IMR-90 (cell line): Measurements from ENCODE around the gene MDP1. TPM values are rescaled to one million over a fixed set of nuclear protein-coding genes. Genes with fewer than 3 reads are reported as not detected.

Experiments
- ATAC-seq: fragments of 200-7000 bp; cut with Tn5 transposase; 2 replicates; pipeline ENCODE4 v1.9.1; 2020; ENCODE audit warnings: low read depth, mild to moderate bottlenecking, moderate library complexity
- BruUV-seq: library from RNA; stranded (reverse); fragments of 400-500 nt; replicated peaks from 2 replicates; lab custom pipeline; 2021; lab: Mats Ljungman, UMichigan
- CTCF ChIA-PET: fragments of 300-600 bp; formaldehyde crosslinking; extraction: SDS; loops from one replicate; lab custom pipeline; 2021; ENCODE audit warnings: antibody characterized with exemption; lab: Yijun Ruan, JAX
- POLR2A ChIA-PET: fragments of 300-600 bp; sonication (Branson Sonifier 250); formaldehyde crosslinking; loops from one replicate; lab custom pipeline; 2022; ENCODE audit warnings: antibody characterized with exemption; ENCODE audit not compliant: unreplicated experiment; lab: Charles Lee
- DNase-seq: peaks from one replicate; pipeline ENCODE4 v3.0.0; 2013
- H2AFZ ChIP-seq: replicated peaks from 2 replicates; pipeline ENCODE3; 2013; ENCODE audit warnings: low read length, mild to moderate bottlenecking; ENCODE audit not compliant: poor library complexity
- H2AK5ac ChIP-seq: 2 replicates; pipeline ENCODE4 v1.6.1; 2013; ENCODE audit warnings: low read depth, low read length, inconsistent platforms
- H2AK9ac ChIP-seq: replicated peaks from 2 replicates; pipeline ENCODE3; 2013; ENCODE audit warnings: mild to moderate bottlenecking, low read depth, low read length, moderate library complexity; ENCODE audit not compliant: poor library complexity
- H2BK120ac ChIP-seq: 2 replicates; pipeline ENCODE4 v1.6.1; 2013; ENCODE audit warnings: low read depth, low read length, inconsistent platforms
- H2BK15ac ChIP-seq: 3 replicates; pipeline ENCODE4 v1.6.1; 2013; ENCODE audit warnings: low read depth, low read length, inconsistent platforms
- H2BK20ac ChIP-seq: 2 replicates; pipeline ENCODE4 v1.6.1; 2013; ENCODE audit warnings: low read depth, mild to moderate bottlenecking, inconsistent platforms, low read length, moderate library complexity
- H2BK5ac ChIP-seq: 2 replicates; pipeline ENCODE4 v1.6.1; 2013; ENCODE audit warnings: mild to moderate bottlenecking, low read depth, low read length, inconsistent platforms; ENCODE audit not compliant: poor library complexity, severe bottlenecking
- H3K14ac ChIP-seq: replicated peaks from 2 replicates; pipeline ENCODE4 v1.6.1; 2013; ENCODE audit warnings: low read depth, low read length, inconsistent platforms
- H3K18ac ChIP-seq: 2 replicates; pipeline ENCODE4 v1.6.1; 2013; ENCODE audit warnings: low read depth, low read length, control low read depth
- H3K23ac ChIP-seq: 2 replicates; pipeline ENCODE4 v1.6.1; 2013; ENCODE audit warnings: low read depth, low read length, inconsistent platforms
- H3K27ac ChIP-seq: 2 replicates; pipeline ENCODE4 v1.5.1; 2013; ENCODE audit warnings: mild to moderate bottlenecking, control low read depth, low read length; ENCODE audit not compliant: insufficient read depth
- H3K27me3 ChIP-seq: 2 replicates; pipeline ENCODE4 v1.6.1; 2013; ENCODE audit warnings: low read length; ENCODE audit not compliant: control insufficient read depth, insufficient read depth
- H3K36me3 ChIP-seq: 2 replicates; pipeline ENCODE4 v1.6.1; 2013; ENCODE audit warnings: low read length, mixed read lengths; ENCODE audit not compliant: control insufficient read depth, insufficient read depth
- H3K4ac ChIP-seq: 2 replicates; pipeline ENCODE4 v1.6.1; 2013; ENCODE audit warnings: low read depth, low read length, inconsistent platforms
- H3K4me1 ChIP-seq: 2 replicates; pipeline ENCODE4 v1.6.1; 2013; ENCODE audit warnings: low read length, mixed read lengths; ENCODE audit not compliant: control insufficient read depth, insufficient read depth
- H3K4me2 ChIP-seq: 2 replicates; pipeline ENCODE4 v1.6.1; 2013; ENCODE audit warnings: low read depth, mild to moderate bottlenecking, control low read depth, low read length, moderate library complexity
- H3K4me3 ChIP-seq: 2 replicates; pipeline ENCODE4 v1.5.1; 2013; ENCODE audit warnings: low read depth, mild to moderate bottlenecking, control low read depth, low read length, moderate library complexity; ENCODE audit not compliant: insufficient read depth
- H3K56ac ChIP-seq: 2 replicates; pipeline ENCODE4 v1.6.1; 2013; ENCODE audit warnings: low read length, inconsistent platforms; ENCODE audit not compliant: insufficient read depth; ENCODE audit errors: extremely low read depth
- H3K79me1 ChIP-seq, 2 experiments: 2 replicates each; pipeline ENCODE4 v1.6.1; 2013; ENCODE audit warnings: low read length in 2 of 2, inconsistent platforms in 1 of 2, low read depth in 1 of 2
- H3K9ac ChIP-seq: 2 replicates; pipeline ENCODE4 v1.6.1; 2013; ENCODE audit warnings: low read depth, low read length, control low read depth
- H3K9me1 ChIP-seq: 2 replicates; pipeline ENCODE4 v1.6.1; 2013; ENCODE audit warnings: low read length, inconsistent platforms; ENCODE audit not compliant: insufficient read depth
- H3K9me3 ChIP-seq: 2 replicates; pipeline ENCODE4 v1.6.1; 2013; ENCODE audit warnings: low read length; ENCODE audit not compliant: control insufficient read depth, insufficient read depth
- H4K20me1 ChIP-seq: 2 replicates; pipeline ENCODE4 v1.6.1; 2013; ENCODE audit warnings: low read length, inconsistent platforms; ENCODE audit not compliant: insufficient read depth
- H4K5ac ChIP-seq: 2 replicates; pipeline ENCODE4 v1.6.1; 2013; ENCODE audit warnings: mild to moderate bottlenecking, low read depth, low read length, control low read depth
- H4K8ac ChIP-seq, 2 experiments: 2 replicates each; pipeline ENCODE4 v1.6.1; 2013; ENCODE audit warnings: low read depth in 2 of 2, low read length in 2 of 2, control low read depth in 1 of 2, inconsistent platforms in 1 of 2
- H4K91ac ChIP-seq: 2 replicates; pipeline ENCODE4 v1.6.1; 2013; ENCODE audit warnings: low read depth, low read length, inconsistent platforms; ENCODE audit not compliant: insufficient read depth
- BHLHE40 ChIP-seq: fragments of 150-350 bp; IDR thresholded peaks from 2 replicates; pipeline ENCODE4 v1.6.1; 2016; ENCODE audit warnings: mild to moderate bottlenecking, low read depth, low read length
- CEBPB ChIP-seq: IDR thresholded peaks from 2 replicates; pipeline ENCODE4 v1.6.1; 2012; ENCODE audit warnings: low read depth, low read length, improper control_type of control experiment
- CHD1 ChIP-seq: IDR thresholded peaks from 2 replicates; pipeline ENCODE4 v1.6.1; 2012; ENCODE audit warnings: low read depth, low read length, improper control_type of control experiment
- ELK1 ChIP-seq: fragments of 150-350 bp; IDR thresholded peaks from 2 replicates; pipeline ENCODE4 v1.6.1; 2016; ENCODE audit warnings: low read depth, mild to moderate bottlenecking, low read length, moderate library complexity, borderline replicate concordance
- FOS ChIP-seq: fragments of 150-350 bp; IDR thresholded peaks from 2 replicates; pipeline ENCODE4 v1.6.1; 2016; ENCODE audit warnings: low read depth, low read length
- MAFK ChIP-seq: IDR thresholded peaks from 2 replicates; pipeline ENCODE4 v1.6.1; 2012; ENCODE audit warnings: low read depth, low read length, improper control_type of control experiment
- MAZ ChIP-seq: IDR thresholded peaks from 2 replicates; pipeline ENCODE4 v1.6.1; 2012; ENCODE audit warnings: low read depth, mild to moderate bottlenecking, low read length, improper control_type of control experiment, moderate library complexity, borderline replicate concordance
- MXI1 ChIP-seq: IDR thresholded peaks from 2 replicates; pipeline ENCODE4 v1.6.1; 2012; ENCODE audit warnings: low read depth, mild to moderate bottlenecking, low read length, moderate library complexity, borderline replicate concordance
- NFE2L2 ChIP-seq: fragments of 150-350 bp; IDR thresholded peaks from 2 replicates; pipeline ENCODE4 v1.6.1; 2016; ENCODE audit warnings: low read depth, mild to moderate bottlenecking, low read length
- POLR2A ChIP-seq: IDR thresholded peaks from 2 replicates; pipeline ENCODE4 v1.6.1; 2012; ENCODE audit warnings: mild to moderate bottlenecking, low read depth, low read length
- RAD21 ChIP-seq: IDR thresholded peaks from 2 replicates; pipeline ENCODE4 v1.6.1; 2012; ENCODE audit warnings: low read length, improper control_type of control experiment
- RCOR1 ChIP-seq: IDR thresholded peaks from 2 replicates; pipeline ENCODE4 v1.6.1; 2012; ENCODE audit warnings: mild to moderate bottlenecking, low read length, improper control_type of control experiment; ENCODE audit not compliant: insufficient replicate concordance
- RFX5 ChIP-seq: IDR thresholded peaks from 2 replicates; pipeline ENCODE4 v1.8.0; 2012; ENCODE audit warnings: low read depth, mild to moderate bottlenecking, low read length, moderate library complexity
- SMC3 ChIP-seq: fragments of 150-350 bp; IDR thresholded peaks from 2 replicates; pipeline ENCODE4 v1.6.1; 2016; ENCODE audit warnings: low read depth, mild to moderate bottlenecking, antibody characterized with exemption, low read length, moderate library complexity
- WGBS, 2 experiments: methylation state at CpG; one replicate each; pipeline versions ENCODE4 v1.1.5 to v1.1.7; 2013; ENCODE audit warnings: missing lambda C conversion rate in 2 of 2; ENCODE audit not compliant: insufficient read length in 1 of 2; ENCODE audit errors: extremely low coverage in 2 of 2; 5-methylcytosine and 5-hydroxymethylcytosine counted together
- dilution Hi-C: fragments of 300-500 bp; cut with HindIII; formaldehyde crosslinking; loops from one replicate; pipeline ENCODE4 v1.14.3; 2018; ENCODE audit warnings: low sequenced_read_pairs; ENCODE audit not compliant: unreplicated experiment
- in situ Hi-C: fragments of 300-500 bp; cut with MboI; formaldehyde crosslinking; loops from 3 replicates; pipeline ENCODE4 v1.14.3; 2019; ENCODE audit warnings: low sequenced_read_pairs, inconsistent platforms, mixed read lengths
- intact Hi-C: fragments of 100-400 bp; cut with micrococcal nuclease; formaldehyde crosslinking; loops from 2 replicates; pipeline ENCODE4 v1.10.0; 2022
- polyA plus RNA-seq, 3 experiments: library from polyadenylated mRNA; depleted of rRNA; stranded (reverse); fragments of >200 nt; gene quantifications; 2 replicates each; pipeline ENCODE4 v1.2.3, GENCODE V29; 2012; ENCODE audit warnings: low replicate concordance in 1 of 3
- total RNA-seq: library from RNA; depleted of rRNA; stranded (reverse); fragments of >200 nt; gene quantifications from 2 replicates; pipeline ENCODE4 v1.2.3, GENCODE V29; 2012
- TF ChIP-seq, protein P1 (sequence below): fragments of 150-350 bp; IDR thresholded peaks from 2 replicates; pipeline ENCODE4 v1.6.1; 2017; ENCODE audit warnings: mild to moderate bottlenecking, antibody characterized with exemption, low read length, low read depth

MDP1 gene
- total and polyA plus RNA-seq, 2 of the 4 experiments (the other 2 are of a cell fraction) = 15.1 to 17.8 TPM

GRCh38 chr14:24252289-24253124 lies 36.6 kb upstream of the MDP1 start:
- peak overlapping the region; percentile 53; the same call in 1 of the 2 replicates for H4K5ac ChIP-seq
- WGBS, 2 experiments = 80% methylated on average over 1 of the region's 11 CpGs; no CpG with 5 or more reads in 1 of the 2 experiments
- no peak overlapping the region for H3K56ac ChIP-seq
- no peak for DNase-seq
- intact Hi-C loops = no loop called here
- no peaks in the 10 kb centered on the region for H3K9me3 ChIP-seq
- H3K79me1 ChIP-seq = no peaks in the 10 kb centered on the region
- dilution Hi-C loops = no loop called here
- in situ Hi-C loops = no loop called here
- peak overlapping the region; percentile 45; the same call in 1 of the 2 replicates for H3K23ac ChIP-seq
- H2BK5ac ChIP-seq = peak overlapping the region; percentile 78
- H3K27ac ChIP-seq = peak overlapping the region; percentile 11
- H2AFZ ChIP-seq = peak overlapping the region; percentile 70
- ATAC-seq = no peak
- no TSS peak for BruUV-seq
- no peak overlapping the region for H3K4me3 ChIP-seq
- peak overlapping the region; percentile 61 for H3K14ac ChIP-seq
- no peaks in the 10 kb centered on the region for H4K20me1 ChIP-seq
- H2BK15ac ChIP-seq = peak overlapping the region; percentile 72; the same call in 2 of the 3 replicates
- no peak overlapping the region for H3K9ac ChIP-seq
- peak overlapping the region; percentile 91 for H2AK9ac ChIP-seq
- H3K18ac ChIP-seq = peak overlapping the region; percentile 50; the same call in 1 of the 2 replicates
- H2BK120ac ChIP-seq = peak overlapping the region; percentile 80
- H2BK20ac ChIP-seq = peak overlapping the region; percentile 81
- H3K4me1 ChIP-seq = peaks cover 13% of the 10 kb centered on the region
- peak overlapping the region; percentile 83 for H2AK5ac ChIP-seq
- ChIA-PET CTCF (interaction anchor here (1.1 to 2.5 kb wide), 2 partner anchors 9 to 18 kb away, joined by 4 to 10 read pairs; partner anchors contain the start of genes RABGGTA and TINF2), POLR2A (interaction anchor here (2.5 kb wide), 1 partner anchor 10 kb away, joined by 7 read pairs; the partner anchor contains the start of gene TINF2)
- no peaks in the 10 kb centered on the region for H3K27me3 ChIP-seq
- peak overlapping the region; percentile 62 to 82; a peak in 3 of 4 replicates for H4K8ac ChIP-seq
- no peak overlapping the region for H3K4me2 ChIP-seq
- peak overlapping the region; percentile 85 for H4K91ac ChIP-seq
- H3K4ac ChIP-seq = peak overlapping the region; percentile 82
- peaks cover 25% of the 10 kb centered on the region for H3K9me1 ChIP-seq
- H3K36me3 ChIP-seq = peaks cover 2% of the 10 kb centered on the region; the same call in 1 of the 2 replicates
- TF ChIP-seq POLR2A (no peak), RCOR1 (no peak), SMC3 (no peak), RFX5 (no peak), FOS (no peak), MAFK (no peak), ELK1 (no peak), RAD21 (no peak), NFE2L2 (no peak), MAZ (no peak), BHLHE40 (no peak), CEBPB (no peak), MXI1 (no peak), CHD1 (no peak)
- TF ChIP-seq, protein P1, sequence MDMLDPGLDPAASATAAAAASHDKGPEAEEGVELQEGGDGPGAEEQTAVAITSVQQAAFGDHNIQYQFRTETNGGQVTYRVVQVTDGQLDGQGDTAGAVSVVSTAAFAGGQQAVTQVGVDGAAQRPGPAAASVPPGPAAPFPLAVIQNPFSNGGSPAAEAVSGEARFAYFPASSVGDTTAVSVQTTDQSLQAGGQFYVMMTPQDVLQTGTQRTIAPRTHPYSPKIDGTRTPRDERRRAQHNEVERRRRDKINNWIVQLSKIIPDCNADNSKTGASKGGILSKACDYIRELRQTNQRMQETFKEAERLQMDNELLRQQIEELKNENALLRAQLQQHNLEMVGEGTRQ = no peak
